Esophagus muscularis mucosa (tissue), 4 donors: ENCODE results near the gene MBOAT1. TPM values are rescaled to one million over a fixed set of nuclear protein-coding genes. Genes with fewer than 3 reads are reported as not detected.

Experiments
- DNase-seq: peaks from one replicate; pipeline ENCODE4 v3.0.0-alpha.2; 2017; ENCODE audit errors: extremely low spot score
- H3K27ac ChIP-seq, 4 donors: fragments of 200-600 bp; sonication (generic); replicated peaks in 1 of 4; 1 replicate in 3 of 4; 2 replicates in 1 of 4; pipeline ENCODE4 v1.5.1; 2016 to 2019; ENCODE audit warnings: mild to moderate bottlenecking in 1 of 4
- H3K27me3 ChIP-seq, 4 donors: fragments of 200-600 bp; sonication (generic); one replicate each; pipeline versions ENCODE4 v1.5.1 to v1.6.0; 2016 to 2019
- H3K36me3 ChIP-seq, 4 donors: fragments of 200-600 bp; sonication (generic); one replicate each; pipeline ENCODE4 v1.5.1; 2016 to 2019
- H3K4me1 ChIP-seq, 4 donors: fragments of 200-600 bp; sonication (generic); one replicate each; pipeline ENCODE4 v1.5.1; 2016 to 2019
- H3K4me3 ChIP-seq, 4 donors: fragments of 200-600 bp; sonication (generic); 1 replicate in 2 of 4; 2 replicates in 2 of 4; pipeline ENCODE4 v1.5.1; 2016 to 2019; ENCODE audit warnings: mild to moderate bottlenecking in 4 of 4, moderate library complexity in 1 of 4
- H3K9me3 ChIP-seq, 4 donors: fragments of 200-600 bp; sonication (generic); 1 replicate in 3 of 4; 2 replicates in 1 of 4; pipeline ENCODE4 v1.5.1; 2016 to 2019
- EP300 ChIP-seq: sonication (generic); formaldehyde crosslinking; IDR thresholded peaks from one replicate; pipeline ENCODE4 v1.6.1; 2017; ENCODE audit warnings: antibody characterized with exemption
- POLR2A ChIP-seq: fragments of 450-650 bp; IDR thresholded peaks from one replicate; pipeline ENCODE4 v1.6.1; 2017; ENCODE audit warnings: antibody characterized with exemption, moderate library complexity, mild to moderate bottlenecking, low read depth
- POLR2AphosphoS5 ChIP-seq, 2 donors: sonication (generic); formaldehyde crosslinking; IDR thresholded peaks; one replicate each; pipeline ENCODE4 v1.6.1; 2017; ENCODE audit warnings: antibody characterized with exemption in 2 of 2
- WGBS: methylation state at CpG from one replicate; pipeline ENCODE4 v1.1.5; 2018; 5-methylcytosine and 5-hydroxymethylcytosine counted together
- intact Hi-C: fragments of 100-400 bp; cut with DNase I; formaldehyde crosslinking; loops from one replicate; pipeline ENCODE4 v1.15.1; 2023
- total RNA-seq, 4 donors: library from RNA; depleted of rRNA; stranded (reverse); fragments of >200 nt; gene quantifications; one replicate each; pipeline versions ENCODE4 v1.1.0 to v1.2.1, GENCODE V29; 2016
- TF ChIP-seq, protein P1 (sequence below), 3 experiments: fragments of 200-600 bp in 2 of 3; fragments of 450-650 bp in 1 of 3; sonication (generic) in 2 of 3; IDR thresholded peaks; one replicate each; pipeline ENCODE4 v1.5.1; 2017 to 2019; ENCODE audit warnings: antibody characterized with exemption in 3 of 3, mild to moderate bottlenecking in 2 of 3, moderate library complexity in 1 of 3

Gene MBOAT1
- total RNA-seq, 4 donors from 2014 or later: 4.3 to 5.6 (median 4.7) TPM

DNA sequence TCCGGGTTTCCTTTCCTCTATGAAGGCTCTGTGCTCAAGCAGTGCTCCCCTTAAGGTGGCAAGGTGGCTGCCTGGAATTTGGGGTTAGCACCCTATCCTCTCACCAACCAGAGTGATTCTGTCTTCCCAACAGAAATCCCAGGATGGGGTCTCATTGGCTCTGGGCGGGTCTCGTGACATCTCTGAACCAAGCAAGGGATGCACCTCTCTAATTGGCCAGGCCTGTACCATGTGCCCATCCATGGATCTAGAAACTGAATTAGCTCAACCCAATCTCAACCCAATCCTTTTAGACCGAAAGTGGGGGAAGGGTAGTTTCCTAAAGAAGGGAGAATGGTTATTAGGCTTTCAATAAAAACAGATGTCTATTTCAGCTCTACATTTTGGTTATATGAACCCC is 17.6 kb upstream of the MBOAT1 start:
- no peak for DNase-seq
- H3K36me3 ChIP-seq: no peaks in the 10 kb centered on the region
- no peaks in the 10 kb centered on the region for H3K27me3 ChIP-seq
- intact Hi-C loops: no loop called here
- WGBS: 100% methylated on average over 4 of the region's 4 CpGs
- no peak overlapping the region for H3K4me3 ChIP-seq
- no peaks in the 10 kb centered on the region for H3K9me3 ChIP-seq
- TF ChIP-seq, protein P1, sequence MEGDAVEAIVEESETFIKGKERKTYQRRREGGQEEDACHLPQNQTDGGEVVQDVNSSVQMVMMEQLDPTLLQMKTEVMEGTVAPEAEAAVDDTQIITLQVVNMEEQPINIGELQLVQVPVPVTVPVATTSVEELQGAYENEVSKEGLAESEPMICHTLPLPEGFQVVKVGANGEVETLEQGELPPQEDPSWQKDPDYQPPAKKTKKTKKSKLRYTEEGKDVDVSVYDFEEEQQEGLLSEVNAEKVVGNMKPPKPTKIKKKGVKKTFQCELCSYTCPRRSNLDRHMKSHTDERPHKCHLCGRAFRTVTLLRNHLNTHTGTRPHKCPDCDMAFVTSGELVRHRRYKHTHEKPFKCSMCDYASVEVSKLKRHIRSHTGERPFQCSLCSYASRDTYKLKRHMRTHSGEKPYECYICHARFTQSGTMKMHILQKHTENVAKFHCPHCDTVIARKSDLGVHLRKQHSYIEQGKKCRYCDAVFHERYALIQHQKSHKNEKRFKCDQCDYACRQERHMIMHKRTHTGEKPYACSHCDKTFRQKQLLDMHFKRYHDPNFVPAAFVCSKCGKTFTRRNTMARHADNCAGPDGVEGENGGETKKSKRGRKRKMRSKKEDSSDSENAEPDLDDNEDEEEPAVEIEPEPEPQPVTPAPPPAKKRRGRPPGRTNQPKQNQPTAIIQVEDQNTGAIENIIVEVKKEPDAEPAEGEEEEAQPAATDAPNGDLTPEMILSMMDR (IDR thresholded peaks at IDR 0.05): no peak
- TF ChIP-seq POLR2A (no peak), POLR2AphosphoS5 (IDR thresholded peaks at IDR 0.05) (no peak), EP300 (no peak)
- no peak overlapping the region for H3K27ac ChIP-seq
- no peaks in the 10 kb centered on the region for H3K4me1 ChIP-seq

DNA sequence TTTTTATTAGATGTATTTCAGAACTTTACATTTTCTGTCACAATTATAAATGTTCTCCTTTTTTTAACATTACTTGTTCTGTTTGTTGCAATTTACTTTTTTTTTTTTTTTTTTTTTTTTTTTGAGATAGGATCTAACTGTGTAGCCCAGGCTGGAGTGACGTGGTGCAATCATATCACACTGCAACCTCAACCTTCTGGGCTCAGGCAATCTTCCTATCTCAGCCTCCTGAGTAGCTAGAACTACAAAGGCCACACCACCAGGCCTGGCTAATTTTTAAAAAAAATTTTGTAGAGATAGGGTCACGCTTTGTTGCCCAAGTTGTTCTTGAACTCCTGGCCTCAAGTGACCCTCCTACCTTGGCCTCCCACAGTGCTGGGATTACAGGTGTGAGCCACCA is 15.1 kb upstream of the MBOAT1 start:
- no peak overlapping the region for H3K27ac ChIP-seq
- intact Hi-C loops: no loop called here
- H3K4me3 ChIP-seq: no peak overlapping the region
- H3K36me3 ChIP-seq: no peaks in the 10 kb centered on the region
- no peaks in the 10 kb centered on the region for H3K4me1 ChIP-seq
- DNase-seq: no peak
- H3K9me3 ChIP-seq: no peaks in the 10 kb centered on the region
- 90% methylated on average over 2 of the region's 2 CpGs for WGBS
- H3K27me3 ChIP-seq: no peaks in the 10 kb centered on the region
- TF ChIP-seq POLR2A (no peak), EP300 (no peak)

DNA sequence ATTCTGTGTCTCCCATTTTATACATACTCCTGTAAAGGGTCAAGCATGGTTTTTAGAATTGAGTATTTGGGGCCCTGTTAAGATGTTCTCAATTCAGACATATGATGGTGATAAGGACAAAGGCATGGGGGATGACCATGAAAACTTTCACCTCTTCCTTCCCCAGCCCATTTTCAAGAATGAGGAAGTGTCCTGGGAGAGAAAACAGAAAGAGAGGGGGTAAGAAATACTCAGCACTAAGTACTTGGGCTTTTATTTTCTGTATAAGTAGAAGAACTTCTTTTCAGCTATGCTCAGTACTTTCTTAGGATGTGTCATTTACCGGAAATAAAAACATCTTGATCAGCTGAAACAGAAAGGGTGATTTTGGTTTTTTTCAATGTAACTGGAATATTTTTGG is 10.9 kb upstream of the MBOAT1 start:
- TF ChIP-seq, protein P1 (IDR thresholded peaks at IDR 0.05): no peak
- no peak for TF ChIP-seq POLR2AphosphoS5 (IDR thresholded peaks at IDR 0.05)
- TF ChIP-seq POLR2A: no peak
- no peak for TF ChIP-seq EP300
- H3K9me3 ChIP-seq: no peaks in the 10 kb centered on the region
- WGBS: 82% methylated on average over 1 of the region's 1 CpG
- no peak overlapping the region for H3K4me3 ChIP-seq
- H3K36me3 ChIP-seq: no peaks in the 10 kb centered on the region
- intact Hi-C loops: no loop called here
- H3K27ac ChIP-seq: no peak overlapping the region
- H3K27me3 ChIP-seq: no peaks in the 10 kb centered on the region
- DNase-seq: no peak
- H3K4me1 ChIP-seq: no peaks in the 10 kb centered on the region

DNA sequence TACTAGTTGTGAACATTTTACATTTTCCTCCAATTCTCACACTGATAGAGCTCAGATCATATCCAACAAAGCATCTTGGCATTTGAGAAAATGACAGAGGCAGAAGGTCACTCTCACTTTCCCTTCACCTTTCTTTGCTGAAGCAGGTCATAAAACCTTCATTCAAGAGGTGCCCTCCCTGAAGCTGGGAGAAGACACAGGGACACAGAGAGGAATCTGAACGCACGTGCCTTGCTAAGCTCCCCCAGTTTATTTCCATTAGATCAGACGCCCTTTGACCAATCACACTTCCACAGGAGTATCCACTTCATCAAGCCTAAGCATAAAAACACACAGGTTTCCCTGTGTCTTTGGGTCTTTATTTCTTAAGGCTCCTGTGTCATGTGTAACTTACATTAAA is 9.2 kb upstream of the MBOAT1 start:
- Histone ChIP-seq H3K9me3 (no peaks in the 10 kb centered on the region), H3K27ac (no peak overlapping the region), H3K4me1 (peaks cover 6 to 10% (median 9%) of the 10 kb centered on the region in 4 donors), H3K36me3 (no peaks in the 10 kb centered on the region), H3K27me3 (no peaks in the 10 kb centered on the region), H3K4me3 (no peak overlapping the region)
- TF ChIP-seq, protein P1 (IDR thresholded peaks at IDR 0.05): no peak
- TF ChIP-seq EP300 (no peak), POLR2AphosphoS5 (IDR thresholded peaks at IDR 0.05) (no peak), POLR2A (no peak)
- intact Hi-C loops: no loop called here
- DNase-seq: no peak
- 87% methylated on average over 3 of the region's 3 CpGs for WGBS

DNA sequence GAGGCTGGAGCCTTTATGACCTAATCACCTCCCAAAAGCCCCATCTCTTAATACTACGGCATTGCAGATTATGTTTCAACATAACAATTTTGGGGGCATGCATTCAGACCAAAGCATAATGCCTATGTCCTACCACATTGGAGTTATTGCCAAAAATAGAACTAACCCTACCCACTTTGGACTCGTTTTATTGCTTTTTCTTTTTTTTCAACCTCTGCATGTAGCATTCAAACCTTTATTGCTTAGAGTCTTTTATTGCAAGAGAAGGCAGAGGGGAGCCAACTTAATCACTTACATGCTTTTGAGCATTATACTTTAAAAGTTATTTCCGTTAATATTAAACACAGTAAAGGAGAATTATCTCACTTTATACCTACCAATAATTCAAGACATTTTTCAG is 8.1 kb upstream of the MBOAT1 start:
- TF ChIP-seq, protein P1 (IDR thresholded peaks at IDR 0.05): no peak
- TF ChIP-seq POLR2A: no peak
- no peak for TF ChIP-seq EP300
- no peak for TF ChIP-seq POLR2AphosphoS5 (IDR thresholded peaks at IDR 0.05)
- intact Hi-C loops: no loop called here
- no peak for DNase-seq
- Histone ChIP-seq H3K27me3 (no peaks in the 10 kb centered on the region), H3K27ac (no peak overlapping the region), H3K4me3 (no peak overlapping the region), H3K4me1 (peaks cover 6 to 13% (median 9%) of the 10 kb centered on the region in 4 donors), H3K9me3 (no peaks in the 10 kb centered on the region), H3K36me3 (no peaks in the 10 kb centered on the region)
- 92% methylated on average over 3 of the region's 3 CpGs for WGBS
